ENCODE results near the gene KCNQ5.

KCNQ5 gene

DNA sequence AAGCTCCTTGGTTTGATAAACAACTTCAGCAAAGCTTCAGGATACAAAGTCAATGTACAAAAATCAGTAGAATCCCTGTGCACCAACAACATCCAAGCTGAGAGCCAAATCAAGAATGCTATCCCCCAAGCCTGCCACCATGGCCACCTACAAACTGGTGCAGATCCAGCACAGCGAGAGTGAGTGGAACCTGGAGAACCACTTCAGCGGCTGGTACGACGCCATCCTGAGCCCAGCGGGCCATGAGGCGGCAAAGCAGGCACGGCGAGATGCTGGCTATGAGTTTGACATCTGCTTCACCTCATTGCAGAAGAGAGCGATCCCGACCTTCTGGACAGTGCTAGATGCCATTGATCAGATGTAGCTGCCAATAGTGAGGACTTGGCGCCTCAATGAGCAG lies 433.1 kb downstream of the KCNQ5 start:
- H3K4me1 ChIP-seq (ENCODE audit: control insufficient read depth, low read depth, low read length) = no peaks in the 10 kb centered on the region
- no peak overlapping the region for H3K27ac ChIP-seq (ENCODE audit: low read length)
- no peaks in the 10 kb centered on the region for H3K9me3 ChIP-seq (ENCODE audit: control insufficient read depth, low read depth, low read length)
- no peaks in the 10 kb centered on the region for H3K27me3 ChIP-seq (ENCODE audit: control insufficient read depth, insufficient read depth, low read length)
- no peak overlapping the region for H3K9ac ChIP-seq (ENCODE audit: low read length)
- no peaks in the 10 kb centered on the region for H3K36me3 ChIP-seq (ENCODE audit: control insufficient read depth, low read depth, low read length)
- no peak overlapping the region for H3K4me3 ChIP-seq (ENCODE audit: low read length)

DNA sequence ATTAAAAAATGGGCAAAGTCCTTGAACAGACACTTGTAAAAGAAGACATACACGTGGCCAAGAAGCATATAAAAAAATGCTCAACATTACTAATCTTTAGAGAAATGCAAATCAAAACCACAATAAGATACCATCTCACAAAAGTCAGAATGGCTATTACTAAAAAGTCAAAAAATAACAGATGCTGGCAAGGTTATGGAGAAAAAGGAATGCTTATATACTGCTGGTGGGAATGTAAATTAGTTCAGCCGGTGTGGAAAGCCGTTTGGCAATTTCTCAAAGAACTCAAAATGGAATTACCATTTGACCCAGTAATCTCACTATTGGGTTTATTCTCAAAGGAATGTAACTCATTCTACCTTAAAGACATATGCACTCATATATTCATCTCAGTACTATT lies 436.9 kb downstream of the KCNQ5 start:
- Histone ChIP-seq H3K36me3 (ENCODE audit: control insufficient read depth, low read depth, low read length) (no peaks in the 10 kb centered on the region), H3K27me3 (ENCODE audit: control insufficient read depth, insufficient read depth, low read length) (no peaks in the 10 kb centered on the region), H3K9ac (ENCODE audit: low read length) (no peak overlapping the region), H3K4me1 (ENCODE audit: control insufficient read depth, low read depth, low read length) (no peaks in the 10 kb centered on the region), H3K4me3 (ENCODE audit: low read length) (no peak overlapping the region), H3K27ac (ENCODE audit: low read length) (no peak overlapping the region), H3K9me3 (ENCODE audit: control insufficient read depth, low read depth, low read length) (no peaks in the 10 kb centered on the region)

DNA sequence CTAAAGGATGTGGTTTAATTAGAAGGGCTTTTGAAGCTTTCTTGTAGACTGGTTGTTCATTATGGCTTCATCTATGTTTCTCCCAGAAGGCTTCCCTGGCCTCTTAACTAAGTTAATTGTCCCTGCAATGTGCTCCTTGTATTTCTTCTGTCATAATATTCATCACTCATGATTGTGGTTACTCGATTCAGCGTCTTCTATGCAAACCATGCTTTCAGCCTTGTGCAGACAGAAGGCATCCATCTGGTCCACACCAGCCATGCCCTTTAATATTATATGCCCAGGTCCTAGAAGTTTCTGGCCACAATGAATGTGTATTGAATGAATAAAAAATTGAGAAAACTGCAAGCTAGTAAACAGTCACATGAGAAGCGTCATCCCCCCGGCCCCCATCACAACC lies 440.3 kb downstream of the KCNQ5 start:
- H3K27ac ChIP-seq (ENCODE audit: low read length) = no peak overlapping the region
- H3K9ac ChIP-seq (ENCODE audit: low read length) = no peak overlapping the region
- H3K36me3 ChIP-seq (ENCODE audit: control insufficient read depth, low read depth, low read length) = no peaks in the 10 kb centered on the region
- no peaks in the 10 kb centered on the region for H3K4me1 ChIP-seq (ENCODE audit: control insufficient read depth, low read depth, low read length)
- no peak overlapping the region for H3K4me3 ChIP-seq (ENCODE audit: low read length)
- no peaks in the 10 kb centered on the region for H3K9me3 ChIP-seq (ENCODE audit: control insufficient read depth, low read depth, low read length)
- H3K27me3 ChIP-seq (ENCODE audit: control insufficient read depth, insufficient read depth, low read length) = no peaks in the 10 kb centered on the region

DNA sequence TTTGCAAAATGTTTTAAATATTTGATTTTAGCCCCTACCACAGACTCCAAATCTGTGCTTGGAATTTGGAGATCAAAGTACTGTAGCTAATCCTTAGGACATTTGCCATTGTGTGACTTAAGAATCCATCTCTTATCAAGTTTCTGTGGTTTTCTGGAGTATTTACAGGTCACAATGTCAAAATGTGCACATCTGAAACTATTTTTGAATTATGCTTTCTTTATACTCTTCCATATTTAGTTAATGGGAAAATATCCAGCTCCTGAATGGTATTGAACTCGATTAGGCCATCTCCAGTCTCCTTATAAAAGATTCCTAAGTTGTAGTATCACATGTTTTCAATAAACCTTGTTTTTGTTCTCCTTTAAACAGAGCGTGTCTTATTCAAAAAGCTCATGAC lies 441.0 kb downstream of the KCNQ5 start:
- no peaks in the 10 kb centered on the region for H3K36me3 ChIP-seq (ENCODE audit: control insufficient read depth, low read depth, low read length)
- no peaks in the 10 kb centered on the region for H3K9me3 ChIP-seq (ENCODE audit: control insufficient read depth, low read depth, low read length)
- H3K4me3 ChIP-seq (ENCODE audit: low read length) = no peak overlapping the region
- H3K27me3 ChIP-seq (ENCODE audit: control insufficient read depth, insufficient read depth, low read length) = no peaks in the 10 kb centered on the region
- no peak overlapping the region for H3K9ac ChIP-seq (ENCODE audit: low read length)
- no peak overlapping the region for H3K27ac ChIP-seq (ENCODE audit: low read length)
- no peaks in the 10 kb centered on the region for H3K4me1 ChIP-seq (ENCODE audit: control insufficient read depth, low read depth, low read length)

DNA sequence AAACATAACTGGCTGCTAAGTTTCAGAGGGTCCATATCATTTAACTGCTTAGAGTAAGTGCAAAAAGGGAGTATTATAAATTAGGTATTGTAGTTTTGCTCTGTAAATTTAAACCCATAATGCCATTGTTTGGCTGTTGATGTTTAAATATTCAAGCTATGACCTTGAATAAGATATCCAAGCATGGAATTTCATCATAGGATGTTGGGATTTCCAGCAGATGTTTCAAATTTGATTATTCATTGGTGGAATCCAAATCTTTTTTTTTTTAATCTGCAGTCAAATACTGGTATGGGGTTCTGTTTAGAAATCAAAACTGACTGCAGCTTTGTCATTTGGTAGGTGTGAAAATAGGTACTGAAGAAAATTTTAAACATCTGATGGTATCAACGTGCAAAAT lies 442.4 kb downstream of the KCNQ5 start:
- Histone ChIP-seq H3K4me3 (ENCODE audit: low read length) (no peak overlapping the region), H3K36me3 (ENCODE audit: control insufficient read depth, low read depth, low read length) (no peaks in the 10 kb centered on the region), H3K4me1 (ENCODE audit: control insufficient read depth, low read depth, low read length) (no peaks in the 10 kb centered on the region), H3K9me3 (ENCODE audit: control insufficient read depth, low read depth, low read length) (no peaks in the 10 kb centered on the region), H3K27me3 (ENCODE audit: control insufficient read depth, insufficient read depth, low read length) (no peaks in the 10 kb centered on the region), H3K9ac (ENCODE audit: low read length) (no peak overlapping the region), H3K27ac (ENCODE audit: low read length) (no peak overlapping the region)

DNA sequence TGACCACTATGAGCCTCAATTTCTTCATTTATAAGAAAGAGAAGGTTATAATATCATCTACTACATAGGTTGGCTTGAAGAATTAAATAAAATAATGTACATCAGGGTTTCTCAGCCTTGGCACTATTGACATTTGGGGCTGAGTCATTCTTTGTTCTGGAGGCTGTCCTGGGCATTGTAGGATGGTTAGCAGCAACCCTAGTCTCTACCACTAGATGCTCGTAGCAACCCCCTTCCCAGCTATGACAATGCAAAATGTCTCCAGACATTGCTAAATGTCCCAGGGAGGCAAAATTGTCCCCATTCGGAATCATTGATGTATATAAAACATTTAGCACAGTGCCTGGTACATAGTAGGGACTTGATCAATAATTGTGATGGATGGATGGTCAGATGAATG lies 451.4 kb downstream of the KCNQ5 start:
- Histone ChIP-seq H3K27ac (ENCODE audit: low read length) (no peak overlapping the region), H3K4me3 (ENCODE audit: low read length) (no peak overlapping the region), H3K4me1 (ENCODE audit: control insufficient read depth, low read depth, low read length) (peaks cover 19% of the 10 kb centered on the region), H3K27me3 (ENCODE audit: control insufficient read depth, insufficient read depth, low read length) (no peaks in the 10 kb centered on the region), H3K36me3 (ENCODE audit: control insufficient read depth, low read depth, low read length) (no peaks in the 10 kb centered on the region), H3K9ac (ENCODE audit: low read length) (no peak overlapping the region), H3K9me3 (ENCODE audit: control insufficient read depth, low read depth, low read length) (no peaks in the 10 kb centered on the region)

DNA sequence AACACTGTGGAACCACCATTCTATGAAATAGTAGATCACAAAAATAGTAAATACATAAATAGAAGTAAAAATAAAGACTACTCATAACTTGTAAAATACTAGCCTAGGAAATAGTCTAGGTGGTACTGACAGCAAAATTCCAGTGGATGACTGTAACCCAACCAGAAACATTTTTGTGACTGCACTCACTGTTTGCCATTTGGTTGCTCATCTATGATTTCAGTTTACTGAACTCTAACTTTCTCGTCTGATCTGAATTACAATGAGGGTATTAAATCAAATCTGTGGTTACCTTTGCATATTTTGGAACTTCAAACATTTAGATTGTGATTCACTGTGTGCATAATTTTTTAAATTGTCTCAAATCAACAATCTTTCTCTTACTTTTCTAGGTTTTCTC lies 452.3 kb downstream of the KCNQ5 start:
- Histone ChIP-seq H3K27me3 (ENCODE audit: control insufficient read depth, insufficient read depth, low read length) (no peaks in the 10 kb centered on the region), H3K9me3 (ENCODE audit: control insufficient read depth, low read depth, low read length) (no peaks in the 10 kb centered on the region), H3K4me1 (ENCODE audit: control insufficient read depth, low read depth, low read length) (peaks cover 23% of the 10 kb centered on the region), H3K9ac (ENCODE audit: low read length) (no peak overlapping the region), H3K4me3 (ENCODE audit: low read length) (no peak overlapping the region), H3K36me3 (ENCODE audit: control insufficient read depth, low read depth, low read length) (no peaks in the 10 kb centered on the region), H3K27ac (ENCODE audit: low read length) (no peak overlapping the region)

DNA sequence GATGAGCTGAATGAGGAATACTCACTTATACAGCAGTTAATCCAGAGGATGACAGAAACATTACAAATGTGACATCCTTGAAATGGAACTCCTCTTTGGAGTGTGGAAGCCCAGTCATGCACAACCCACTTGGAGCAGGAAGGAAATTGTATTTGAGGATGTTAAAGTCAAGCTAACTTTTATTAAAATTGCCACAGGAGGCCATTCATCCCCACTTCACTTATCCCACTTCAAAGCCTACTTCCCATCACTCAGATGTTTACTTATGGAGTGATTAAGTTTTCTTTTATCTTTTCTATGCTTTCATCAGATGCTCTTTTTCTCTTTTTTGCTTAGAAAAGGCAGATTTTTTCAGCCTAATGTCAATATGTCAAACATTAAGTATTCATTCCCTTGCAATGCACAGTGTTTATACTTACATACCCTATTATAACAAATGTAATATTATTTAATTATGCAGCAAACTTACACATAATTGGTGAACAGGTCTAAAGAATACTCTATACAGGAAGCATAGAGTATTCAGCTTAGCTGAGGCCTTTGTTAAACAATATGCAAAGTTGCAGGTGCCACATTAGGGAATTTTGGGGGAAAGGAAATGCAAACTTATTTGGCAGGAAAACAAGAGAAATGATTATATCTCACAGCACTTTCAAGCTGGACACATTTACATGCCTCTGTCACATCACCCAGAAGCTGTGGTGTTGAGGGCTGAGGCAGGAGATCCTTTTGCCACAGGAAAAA lies 454.5 kb downstream of the KCNQ5 start:
- peaks cover 23% of the 10 kb centered on the region for H3K4me1 ChIP-seq (ENCODE audit: control insufficient read depth, low read depth, low read length)
- no peak overlapping the region for H3K4me3 ChIP-seq (ENCODE audit: low read length)
- H3K9ac ChIP-seq (ENCODE audit: low read length) = no peak overlapping the region
- no peaks in the 10 kb centered on the region for H3K9me3 ChIP-seq (ENCODE audit: control insufficient read depth, low read depth, low read length)
- H3K27me3 ChIP-seq (ENCODE audit: control insufficient read depth, insufficient read depth, low read length) = no peaks in the 10 kb centered on the region
- H3K36me3 ChIP-seq (ENCODE audit: control insufficient read depth, low read depth, low read length) = no peaks in the 10 kb centered on the region
- H3K27ac ChIP-seq (ENCODE audit: low read length) = no peak overlapping the region

DNA sequence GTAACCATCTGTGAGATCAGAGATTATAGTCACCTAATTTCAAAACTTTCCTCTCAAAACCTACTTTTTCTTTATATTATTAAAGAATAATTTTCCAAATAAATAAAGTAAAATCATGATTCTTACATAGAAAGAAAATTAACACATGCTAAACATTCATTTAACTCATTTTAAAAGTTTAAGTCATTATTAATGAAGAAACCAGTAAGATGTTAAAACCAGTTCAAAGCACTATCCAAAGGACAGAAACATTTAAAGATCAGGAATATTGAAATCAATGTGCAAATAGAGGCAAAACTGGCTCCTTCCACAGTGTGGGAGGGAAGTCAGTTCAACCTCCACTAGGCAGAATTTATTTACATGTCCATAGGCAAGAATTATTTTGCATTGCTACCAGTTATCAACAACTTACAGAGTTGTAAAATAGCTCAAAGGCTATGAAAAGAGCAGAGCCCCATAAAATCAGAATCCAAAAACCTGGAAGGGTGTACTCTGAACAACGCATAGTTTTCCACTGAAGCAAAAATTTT lies 456.5 kb downstream of the KCNQ5 start:
- Histone ChIP-seq H3K27me3 (ENCODE audit: control insufficient read depth, insufficient read depth, low read length) (no peaks in the 10 kb centered on the region), H3K27ac (ENCODE audit: low read length) (no peak overlapping the region), H3K9me3 (ENCODE audit: control insufficient read depth, low read depth, low read length) (no peaks in the 10 kb centered on the region), H3K4me3 (ENCODE audit: low read length) (no peak overlapping the region), H3K36me3 (ENCODE audit: control insufficient read depth, low read depth, low read length) (no peaks in the 10 kb centered on the region), H3K4me1 (ENCODE audit: control insufficient read depth, low read depth, low read length) (peaks cover 23% of the 10 kb centered on the region), H3K9ac (ENCODE audit: low read length) (no peak overlapping the region)

DNA sequence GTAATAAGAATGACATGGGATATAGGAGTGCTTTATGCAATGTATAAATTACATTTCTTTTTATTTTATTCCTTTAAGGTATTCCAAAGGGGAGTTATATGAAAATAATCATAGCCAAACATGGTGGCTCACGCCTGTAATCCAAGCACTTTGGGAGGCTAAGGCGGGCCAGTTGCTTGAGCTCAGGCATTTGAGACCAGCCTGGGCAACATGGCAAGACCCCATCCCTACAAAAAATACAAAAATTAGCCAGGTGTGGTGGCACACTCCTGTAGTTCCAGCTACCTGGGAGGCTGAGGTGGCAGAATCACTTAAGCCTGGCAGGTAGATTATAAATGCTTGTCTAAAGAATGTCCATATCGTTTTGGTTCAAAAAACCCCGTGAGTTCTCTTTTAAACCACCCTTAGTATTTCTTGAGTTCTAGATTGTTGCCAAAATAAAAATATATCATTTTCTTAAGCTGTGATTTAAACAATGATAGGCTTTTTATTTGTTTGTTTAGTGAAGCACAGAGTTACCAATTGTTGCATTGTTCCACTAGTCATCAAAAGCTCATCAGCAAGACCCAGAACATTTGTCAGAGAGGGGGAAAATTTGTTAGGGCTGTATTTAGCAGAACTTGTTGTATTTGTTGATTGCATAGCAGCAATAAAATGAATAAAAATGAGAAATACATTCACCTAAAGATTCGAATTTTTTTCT lies 457.2 kb downstream of the KCNQ5 start:
- Histone ChIP-seq H3K27me3 (ENCODE audit: control insufficient read depth, insufficient read depth, low read length) (no peaks in the 10 kb centered on the region), H3K9ac (ENCODE audit: low read length) (no peak overlapping the region), H3K9me3 (ENCODE audit: control insufficient read depth, low read depth, low read length) (no peaks in the 10 kb centered on the region), H3K4me3 (ENCODE audit: low read length) (no peak overlapping the region), H3K27ac (ENCODE audit: low read length) (no peak overlapping the region), H3K36me3 (ENCODE audit: control insufficient read depth, low read depth, low read length) (no peaks in the 10 kb centered on the region), H3K4me1 (ENCODE audit: control insufficient read depth, low read depth, low read length) (peaks cover 23% of the 10 kb centered on the region)

DNA sequence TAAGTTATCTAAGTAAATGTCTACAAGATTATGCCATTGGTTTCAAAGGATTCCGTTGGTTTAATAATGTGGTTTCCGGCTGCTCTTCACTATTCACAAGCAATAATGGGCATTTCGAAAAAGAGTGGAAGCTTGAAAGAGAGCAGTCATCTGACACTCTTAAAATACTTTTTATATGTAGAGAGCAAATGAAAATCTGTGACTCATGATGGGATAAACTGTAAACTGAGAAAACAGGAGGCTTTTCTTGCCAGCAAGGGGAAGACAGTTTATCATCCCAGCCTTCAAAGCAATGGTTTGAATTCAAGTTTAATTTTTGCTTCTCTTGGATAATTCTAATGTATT lies 457.7 kb downstream of the KCNQ5 start:
- no peak overlapping the region for H3K4me3 ChIP-seq (ENCODE audit: low read length)
- no peaks in the 10 kb centered on the region for H3K36me3 ChIP-seq (ENCODE audit: control insufficient read depth, low read depth, low read length)
- no peak overlapping the region for H3K27ac ChIP-seq (ENCODE audit: low read length)
- no peak overlapping the region for H3K9ac ChIP-seq (ENCODE audit: low read length)
- peaks cover 23% of the 10 kb centered on the region for H3K4me1 ChIP-seq (ENCODE audit: control insufficient read depth, low read depth, low read length)
- H3K9me3 ChIP-seq (ENCODE audit: control insufficient read depth, low read depth, low read length) = no peaks in the 10 kb centered on the region
- no peaks in the 10 kb centered on the region for H3K27me3 ChIP-seq (ENCODE audit: control insufficient read depth, insufficient read depth, low read length)

DNA sequence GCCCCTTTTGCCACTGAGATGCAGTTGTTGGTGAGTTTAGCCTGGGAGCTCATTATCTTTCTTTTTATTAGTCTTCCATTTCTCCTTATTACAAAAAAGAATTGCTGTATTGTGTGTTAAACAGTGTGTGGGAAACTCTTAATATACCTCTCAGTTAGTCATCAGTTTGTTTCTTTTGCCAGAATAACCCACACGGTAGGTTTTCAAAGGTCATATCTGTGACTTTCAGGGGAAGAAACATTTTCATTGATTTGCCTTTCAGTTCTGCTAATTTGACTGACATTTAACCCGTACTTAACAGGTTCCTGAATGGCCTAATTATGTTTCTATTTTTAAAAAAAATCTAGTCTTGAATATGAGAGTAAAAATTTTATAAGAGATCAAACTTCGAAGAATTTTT lies 458.1 kb downstream of the KCNQ5 start:
- Histone ChIP-seq H3K9me3 (ENCODE audit: control insufficient read depth, low read depth, low read length) (no peaks in the 10 kb centered on the region), H3K4me3 (ENCODE audit: low read length) (no peak overlapping the region), H3K9ac (ENCODE audit: low read length) (no peak overlapping the region), H3K27me3 (ENCODE audit: control insufficient read depth, insufficient read depth, low read length) (no peaks in the 10 kb centered on the region), H3K4me1 (ENCODE audit: control insufficient read depth, low read depth, low read length) (peaks cover 26% of the 10 kb centered on the region), H3K36me3 (ENCODE audit: control insufficient read depth, low read depth, low read length) (no peaks in the 10 kb centered on the region), H3K27ac (ENCODE audit: low read length) (no peak overlapping the region)

All from iPS-18a (cell line).